ENCODE data around the gene NCOA5.

Gene NCOA5

GRCh38 chr20:46011631-46012482 is 77.9 kb downstream of the NCOA5 start:
- DNase-seq: no peak

Measured in cerebellar nuclear complex (tissue), 1 donor.